GM19467 (cell line): ENCODE data around the gene AKT3.

Experiments used
- ATAC-seq: cut with Tn5 transposase; IDR thresholded peaks from one replicate; pipeline ENCODE4 v1.9.1; 2021; ENCODE audit warnings: mild to moderate bottlenecking, moderate library complexity; ENCODE audit not compliant: unreplicated experiment

The AKT3 gene

GRCh38 chr1:243438815-243439214 lies 411.2 kb downstream of the AKT3 start:
- ATAC-seq: no peak
